Measurements from ENCODE around the gene POPDC2.

GRCh38 chr3:119663885-119664284, 3.5 kb upstream of the POPDC2 start:
- TF ChIP-seq, protein P1, sequence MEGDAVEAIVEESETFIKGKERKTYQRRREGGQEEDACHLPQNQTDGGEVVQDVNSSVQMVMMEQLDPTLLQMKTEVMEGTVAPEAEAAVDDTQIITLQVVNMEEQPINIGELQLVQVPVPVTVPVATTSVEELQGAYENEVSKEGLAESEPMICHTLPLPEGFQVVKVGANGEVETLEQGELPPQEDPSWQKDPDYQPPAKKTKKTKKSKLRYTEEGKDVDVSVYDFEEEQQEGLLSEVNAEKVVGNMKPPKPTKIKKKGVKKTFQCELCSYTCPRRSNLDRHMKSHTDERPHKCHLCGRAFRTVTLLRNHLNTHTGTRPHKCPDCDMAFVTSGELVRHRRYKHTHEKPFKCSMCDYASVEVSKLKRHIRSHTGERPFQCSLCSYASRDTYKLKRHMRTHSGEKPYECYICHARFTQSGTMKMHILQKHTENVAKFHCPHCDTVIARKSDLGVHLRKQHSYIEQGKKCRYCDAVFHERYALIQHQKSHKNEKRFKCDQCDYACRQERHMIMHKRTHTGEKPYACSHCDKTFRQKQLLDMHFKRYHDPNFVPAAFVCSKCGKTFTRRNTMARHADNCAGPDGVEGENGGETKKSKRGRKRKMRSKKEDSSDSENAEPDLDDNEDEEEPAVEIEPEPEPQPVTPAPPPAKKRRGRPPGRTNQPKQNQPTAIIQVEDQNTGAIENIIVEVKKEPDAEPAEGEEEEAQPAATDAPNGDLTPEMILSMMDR (IDR thresholded peaks at IDR 0.05; ENCODE audit: extremely low read depth in 1 of 2, insufficient read depth in 1 of 2, low read depth in 1 of 2, low read length in 2 of 2): no peak
- TF ChIP-seq FOS (IDR thresholded peaks at IDR 0.05; ENCODE audit: borderline replicate concordance, insufficient read depth, low read length): no peak
- TF ChIP-seq POLR2AphosphoS5 (IDR thresholded peaks at IDR 0.05; ENCODE audit: insufficient read depth, low read depth, low read length): no peak
- TF ChIP-seq POLR2A (IDR thresholded peaks at IDR 0.05; ENCODE audit: low read depth, low read length): no peak
- no peak for TF ChIP-seq JUN (IDR thresholded peaks at IDR 0.05; ENCODE audit: borderline replicate concordance, insufficient read depth, insufficient read length, low read depth)

All from endothelial cell of umbilical vein (primary cell).